HG02642 (cell line): Measurements from ENCODE around the gene GLTP.
A peak's percentile ranks its signal among the peaks of the same experiment; 100 is the strongest.

Experiments used
- ATAC-seq: cut with Tn5 transposase; IDR thresholded peaks from one replicate; pipeline ENCODE4 v1.9.1; 2021; ENCODE audit warnings: mild to moderate bottlenecking; ENCODE audit not compliant: unreplicated experiment, poor library complexity

GLTP gene

GRCh38 chr12:109847142-109847735 lies 33.1 kb downstream of the GLTP start:
- ATAC-seq: no peak

GRCh38 chr12:109845824-109846205 lies 34.5 kb downstream of the GLTP start:
- no peak for ATAC-seq

- ATAC-seq: peak; percentile 84
Observed at GRCh38 chr12:109844983-109845823, 35.1 kb downstream of the GLTP start.

- no peak for ATAC-seq
Observed at GRCh38 chr12:109844091-109844490, 36.2 kb downstream of the GLTP start.

GRCh38 chr12:109842021-109842420 lies 38.3 kb downstream of the GLTP start:
- ATAC-seq: no peak

- no peak for ATAC-seq
Observed at GRCh38 chr12:109841356-109841755, 39.0 kb downstream of the GLTP start.

- ATAC-seq: no peak
Observed at GRCh38 chr12:109840305-109841074, 39.9 kb downstream of the GLTP start.

- no peak for ATAC-seq
Observed at GRCh38 chr12:109839444-109839843, 40.9 kb downstream of the GLTP start.

GRCh38 chr12:109836916-109837315 lies 43.4 kb downstream of the GLTP start:
- no peak for ATAC-seq

- ATAC-seq: no peak
Observed at GRCh38 chr12:109835827-109836226, 44.5 kb downstream of the GLTP start.

GRCh38 chr12:109833307-109834189 lies 46.8 kb downstream of the GLTP start, which contains the start of gene TRPV4:
Gene TRPV4 (minus strand): TSS chr12:109833398. CDS start chr12:109814796, 18,602 bp downstream.
- ATAC-seq: no peak

GRCh38 chr12:109832541-109833306 lies 47.6 kb downstream of the GLTP start:
- no peak for ATAC-seq

- ATAC-seq: no peak
Observed at GRCh38 chr12:109831929-109832328, 48.4 kb downstream of the GLTP start.

- ATAC-seq: no peak
Observed at GRCh38 chr12:109831365-109831764, 49.0 kb downstream of the GLTP start.

- no peak for ATAC-seq
Observed at GRCh38 chr12:109830718-109831117, 49.6 kb downstream of the GLTP start.

- no peak for ATAC-seq
Observed at GRCh38 chr12:109830267-109830666, 50.1 kb downstream of the GLTP start.

- ATAC-seq: no peak
Observed at GRCh38 chr12:109829667-109830066, 50.7 kb downstream of the GLTP start.

- ATAC-seq: no peak
Observed at GRCh38 chr12:109828754-109829511, 51.4 kb downstream of the GLTP start.
